GM23338 (cell line): Measurements from ENCODE around the gene PARVA.

Experiments used
- CTCF ChIP-seq, 2 experiments: fragments of 200-600 bp in 1 of 2; sonication (generic) in 1 of 2; conservative IDR thresholded peaks; 2 replicates each; pipeline versions ENCODE4 v1.5.1 to v1.6.1; 2016 to 2017; ENCODE audit warnings: antibody characterized with exemption in 2 of 2, low read depth in 2 of 2, mild to moderate bottlenecking in 2 of 2, moderate library complexity in 1 of 2
- REST ChIP-seq: IDR thresholded peaks from one replicate; pipeline ENCODE4 v1.6.1; 2018; ENCODE audit warnings: antibody characterized with exemption; ENCODE audit not compliant: unreplicated experiment

- TF ChIP-seq CTCF (conservative IDR thresholded peaks at IDR 0.05; ENCODE audit: low read depth in 2 of 2), result no peak
- no peak for TF ChIP-seq REST
These were observed 97.5 kb downstream of the PARVA start for GRCh38 chr11:12474871-12475270.
